ENCODE results near the gene HSF5. TPM values are rescaled to one million over a fixed set of nuclear protein-coding genes. Genes with fewer than 3 reads are reported as not detected.

The HSF5 gene
- total and polyA plus RNA-seq, 7 experiments from 2014 or later: 0.34 to 4.0 (median 3.0) TPM

Other genes starting within 250 kb of the HSF5 start
- under 1 TPM in 2 of 5 experiments, not detected in 3; 0.13 to 0.15 TPM for gene LPO, start 249.8 kb downstream of the HSF5 start, total RNA-seq
- not detected for gene LPO, start 249.8 kb downstream of the HSF5 start, polyA plus RNA-seq
- 1 to 10 TPM in 1 of 5 experiments, under 1 TPM in 1, not detected in 3; 0.32 to 7.3 TPM for gene MPO, start 207.5 kb downstream of the HSF5 start, total RNA-seq
- not detected for gene MPO, start 207.5 kb downstream of the HSF5 start, polyA plus RNA-seq
- gene TSPOAP1, start 159.6 kb downstream of the HSF5 start, total RNA-seq: 10 to 100 TPM; 11.2 to 62.5 (median 20.5) TPM
- 1 to 10 TPM in 1 of 2 donors, under 1 TPM in 1; 0.20 to 1.5 TPM for gene TSPOAP1, start 159.6 kb downstream of the HSF5 start, polyA plus RNA-seq
- 10 to 100 TPM; 36.0 to 75.6 (median 62.3) TPM for gene SUPT4H1, start 136.2 kb downstream of the HSF5 start, total RNA-seq
- gene SUPT4H1, start 136.2 kb downstream of the HSF5 start, polyA plus RNA-seq: 10 to 100 TPM; 69.4 to 91.7 TPM
- gene RNF43, start 70.9 kb downstream of the HSF5 start, total RNA-seq: 1 to 10 TPM in 4 of 5 experiments, under 1 TPM in 1; 0.48 to 2.2 (median 1.9) TPM
- gene RNF43, start 70.9 kb downstream of the HSF5 start, polyA plus RNA-seq: 1 to 10 TPM in 1 of 2 donors, under 1 TPM in 1; 0.96 to 1.1 TPM
- 10 to 100 TPM; 44.2 to 71.3 (median 68.1) TPM for gene MTMR4, start 26.2 kb upstream of the HSF5 start, total RNA-seq
- gene MTMR4, start 26.2 kb upstream of the HSF5 start, polyA plus RNA-seq: 10 to 100 TPM; 19.4 to 23.0 TPM
- gene TEX14, start 203.6 kb upstream of the HSF5 start, total RNA-seq: 1 to 10 TPM in 1 of 5 experiments, under 1 TPM in 4; 0.17 to 2.4 (median 0.54) TPM
- gene TEX14, start 203.6 kb upstream of the HSF5 start, polyA plus RNA-seq: not detected
- gene RAD51C, start 204.2 kb upstream of the HSF5 start, total RNA-seq: 10 to 100 TPM; 11.4 to 52.6 (median 27.8) TPM
- 10 to 100 TPM; 46.5 to 57.9 TPM for gene RAD51C, start 204.2 kb upstream of the HSF5 start, polyA plus RNA-seq

All from naive thymus-derived CD4-positive, alpha-beta T cell (primary cell).